Erythroblast (primary cell): ENCODE measurements around the gene TUBA8.
"Not testable (repeated sequence)": the region's sequence is repeated elsewhere in the genome, so short reads cannot be mapped to it uniquely, and the experiment has no call there.

ENCODE experiments used
- GATA1 ChIP-seq: IDR thresholded peaks from 2 replicates; pipeline ENCODE4 v1.6.1; 2011; ENCODE audit warnings: low read depth, mild to moderate bottlenecking, control low read depth, low read length, moderate library complexity
- POLR2A ChIP-seq: IDR thresholded peaks from 2 replicates; pipeline ENCODE4 v1.6.1; 2011; ENCODE audit warnings: mild to moderate bottlenecking, low read length

DNA sequence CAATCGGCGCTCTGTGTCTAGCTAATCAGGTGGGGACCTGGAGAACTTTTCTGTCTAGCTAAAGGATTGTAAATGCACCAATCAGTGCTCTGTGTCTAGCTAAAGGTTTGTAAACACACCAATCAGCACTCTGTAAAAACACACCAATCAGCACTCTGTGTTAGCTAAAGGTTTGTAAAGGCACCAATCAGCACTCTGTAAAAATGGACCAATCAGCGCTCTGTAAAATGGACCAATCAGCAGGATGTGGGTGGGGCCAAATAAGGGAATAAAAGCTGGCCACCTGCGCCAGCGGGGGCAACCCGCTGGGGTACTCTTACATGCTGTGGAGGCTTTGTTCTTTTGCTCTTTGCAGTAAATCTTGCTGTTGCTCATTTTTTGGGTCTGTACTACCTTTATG, 30.4 kb downstream of the TUBA8 start:
- not testable (repeated sequence) for TF ChIP-seq POLR2A, GATA1
